HUES6 (cell line): ENCODE data around the gene JAG2.

ENCODE experiments used
- H3K27ac ChIP-seq: 2 replicates; pipeline ENCODE4 v1.7.0; 2013; ENCODE audit warnings: low read depth, mild to moderate bottlenecking, low read length, inconsistent platforms
- H3K27me3 ChIP-seq: 2 replicates; pipeline ENCODE4 v1.6.1; 2013; ENCODE audit warnings: low read length; ENCODE audit not compliant: control insufficient read depth, insufficient read depth
- H3K36me3 ChIP-seq: 2 replicates; pipeline ENCODE4 v1.6.1; 2013; ENCODE audit warnings: low read length; ENCODE audit not compliant: control insufficient read depth, insufficient read depth
- H3K4me1 ChIP-seq: 2 replicates; pipeline ENCODE4 v1.6.1; 2013; ENCODE audit warnings: low read length; ENCODE audit not compliant: control insufficient read depth, insufficient read depth
- H3K4me3 ChIP-seq: 2 replicates; pipeline ENCODE4 v1.5.1; 2013; ENCODE audit warnings: low read depth, low read length
- H3K9ac ChIP-seq: one replicate; pipeline ENCODE4 v1.6.1; 2013; ENCODE audit warnings: mild to moderate bottlenecking, low read length
- H3K9me3 ChIP-seq: 2 replicates; pipeline ENCODE4 v1.6.1; 2013; ENCODE audit warnings: low read depth, low read length; ENCODE audit not compliant: control insufficient read depth, insufficient read depth

JAG2 gene

GRCh38 chr14:105162669-105162979 is 6.0 kb downstream of the JAG2 start:
- Histone ChIP-seq H3K9me3 (no peaks in the 10 kb centered on the region), H3K4me1 (peaks cover 22% of the 10 kb centered on the region; the same call in 1 of the 2 replicates), H3K4me3 (no peak overlapping the region), H3K27ac (no peak overlapping the region), H3K27me3 (peaks cover 17% of the 10 kb centered on the region), H3K36me3 (no peaks in the 10 kb centered on the region), H3K9ac (no peak overlapping the region)

- no peaks in the 10 kb centered on the region for H3K36me3 ChIP-seq
- H3K27me3 ChIP-seq, result peaks cover 13% of the 10 kb centered on the region
- peaks cover 22% of the 10 kb centered on the region; the same call in 1 of the 2 replicates for H3K4me1 ChIP-seq
- no peak overlapping the region for H3K27ac ChIP-seq
- no peaks in the 10 kb centered on the region for H3K9me3 ChIP-seq
- H3K4me3 ChIP-seq, result no peak overlapping the region
- no peak overlapping the region for H3K9ac ChIP-seq
These were observed 6.5 kb downstream of the JAG2 start for GRCh38 chr14:105161964-105162668.

GRCh38 chr14:105161309-105161708 is 7.3 kb downstream of the JAG2 start:
- Histone ChIP-seq H3K27me3 (peaks cover 5% of the 10 kb centered on the region; the same call in 1 of the 2 replicates), H3K9ac (no peak overlapping the region), H3K4me3 (no peak overlapping the region), H3K36me3 (no peaks in the 10 kb centered on the region), H3K4me1 (peaks cover 22% of the 10 kb centered on the region; the same call in 1 of the 2 replicates), H3K9me3 (no peaks in the 10 kb centered on the region), H3K27ac (no peak overlapping the region)

- Histone ChIP-seq H3K9ac (no peak overlapping the region), H3K4me3 (no peak overlapping the region), H3K9me3 (no peaks in the 10 kb centered on the region), H3K27ac (no peak overlapping the region), H3K4me1 (peaks cover 20% of the 10 kb centered on the region; the same call in 1 of the 2 replicates), H3K27me3 (no peaks in the 10 kb centered on the region), H3K36me3 (no peaks in the 10 kb centered on the region)
These were observed 7.8 kb downstream of the JAG2 start for GRCh38 chr14:105160776-105161175.

GRCh38 chr14:105159344-105159743 is 9.2 kb downstream of the JAG2 start:
- H3K36me3 ChIP-seq, result no peaks in the 10 kb centered on the region
- H3K9me3 ChIP-seq, result no peaks in the 10 kb centered on the region
- H3K4me3 ChIP-seq, result no peak overlapping the region
- H3K27me3 ChIP-seq, result no peaks in the 10 kb centered on the region
- peaks cover 9% of the 10 kb centered on the region; the same call in 1 of the 2 replicates for H3K4me1 ChIP-seq
- H3K9ac ChIP-seq, result no peak overlapping the region
- H3K27ac ChIP-seq, result no peak overlapping the region

- Histone ChIP-seq H3K4me3 (no peak overlapping the region), H3K27me3 (no peaks in the 10 kb centered on the region), H3K27ac (no peak overlapping the region), H3K9ac (no peak overlapping the region), H3K9me3 (no peaks in the 10 kb centered on the region), H3K4me1 (peaks cover 9% of the 10 kb centered on the region; the same call in 1 of the 2 replicates), H3K36me3 (no peaks in the 10 kb centered on the region)
These were observed 9.8 kb downstream of the JAG2 start for GRCh38 chr14:105158794-105159193.

GRCh38 chr14:105157872-105158271 is 10.7 kb downstream of the JAG2 start:
- H3K4me1 ChIP-seq, result peaks cover 4% of the 10 kb centered on the region; the same call in 1 of the 2 replicates
- H3K4me3 ChIP-seq, result no peak overlapping the region
- no peak overlapping the region for H3K9ac ChIP-seq
- H3K27ac ChIP-seq, result no peak overlapping the region
- no peaks in the 10 kb centered on the region for H3K9me3 ChIP-seq
- H3K27me3 ChIP-seq, result no peaks in the 10 kb centered on the region
- H3K36me3 ChIP-seq, result no peaks in the 10 kb centered on the region

GRCh38 chr14:105156414-105157375 is 11.9 kb downstream of the JAG2 start:
- Histone ChIP-seq H3K4me3 (no peak overlapping the region), H3K9me3 (no peaks in the 10 kb centered on the region), H3K36me3 (no peaks in the 10 kb centered on the region), H3K4me1 (no peaks in the 10 kb centered on the region), H3K27ac (no peak overlapping the region), H3K27me3 (no peaks in the 10 kb centered on the region), H3K9ac (no peak overlapping the region)

GRCh38 chr14:105155681-105156413 is 12.7 kb downstream of the JAG2 start:
- no peaks in the 10 kb centered on the region for H3K4me1 ChIP-seq
- no peak overlapping the region for H3K9ac ChIP-seq
- no peak overlapping the region for H3K4me3 ChIP-seq
- H3K27me3 ChIP-seq, result no peaks in the 10 kb centered on the region
- H3K27ac ChIP-seq, result no peak overlapping the region
- H3K9me3 ChIP-seq, result no peaks in the 10 kb centered on the region
- H3K36me3 ChIP-seq, result no peaks in the 10 kb centered on the region

- Histone ChIP-seq H3K36me3 (no peaks in the 10 kb centered on the region), H3K9me3 (no peaks in the 10 kb centered on the region), H3K27me3 (no peaks in the 10 kb centered on the region), H3K4me1 (no peaks in the 10 kb centered on the region), H3K4me3 (no peak overlapping the region), H3K9ac (no peak overlapping the region), H3K27ac (no peak overlapping the region)
These were observed 13.4 kb downstream of the JAG2 start for GRCh38 chr14:105155071-105155651.
